ENCODE data around the gene SPRR1A.

Gene SPRR1A

GRCh38 chr1:152960452-152961044 lies 23.3 kb upstream of the SPRR1A start:
- H2AFZ ChIP-seq (ENCODE audit: low read depth, low read length): no peak overlapping the region
- no peak overlapping the region for H3K9ac ChIP-seq (ENCODE audit: low read length)
- no peaks in the 10 kb centered on the region for H3K36me3 ChIP-seq (ENCODE audit: control insufficient read depth in 1 of 2, insufficient read depth in 2 of 2, low read depth in 1 of 2, low read length in 2 of 2)
- H3K4me2 ChIP-seq (ENCODE audit: low read length, poor library complexity, severe bottlenecking): no peak overlapping the region
- H3K23ac ChIP-seq (ENCODE audit: low read length in 2 of 2): no peak overlapping the region
- no peak for DNase-seq
- H4K8ac ChIP-seq (ENCODE audit: low read length): no peak overlapping the region
- no peaks in the 10 kb centered on the region for H3K27me3 ChIP-seq (ENCODE audit: control insufficient read depth in 1 of 2, insufficient read depth in 1 of 2, low read length in 2 of 2)
- 70% methylated on average over 6 of the region's 10 CpGs for WGBS
- no peak overlapping the region for H3K18ac ChIP-seq (ENCODE audit: low read depth in 1 of 2, low read length in 2 of 2)
- H3K4ac ChIP-seq (ENCODE audit: low read depth in 1 of 2, low read length in 2 of 2): no peak overlapping the region
- H4K91ac ChIP-seq (ENCODE audit: low read length): no peak overlapping the region
- no peak overlapping the region for H2AK5ac ChIP-seq (ENCODE audit: low read length, severe bottlenecking)
- H3K9me3 ChIP-seq (ENCODE audit: control insufficient read depth, low read length): no peaks in the 10 kb centered on the region
- H3K4me3 ChIP-seq (ENCODE audit: insufficient read depth in 1 of 2, low read depth in 1 of 2, low read length in 2 of 2): no peak overlapping the region
- H3K4me1 ChIP-seq (ENCODE audit: control insufficient read depth, insufficient read depth, low read depth, low read length): no peaks in the 10 kb centered on the region
- no peak overlapping the region for H3K14ac ChIP-seq (ENCODE audit: low read length in 2 of 2)
- no peak overlapping the region for H2BK12ac ChIP-seq (ENCODE audit: low read length in 2 of 2)
- H3K27ac ChIP-seq (ENCODE audit: low read length, poor library complexity, severe bottlenecking): no peak overlapping the region
- no peaks in the 10 kb centered on the region for H3K79me1 ChIP-seq (replicated peaks; ENCODE audit: low read length, poor library complexity, severe bottlenecking)
- no peak overlapping the region for H2BK15ac ChIP-seq (ENCODE audit: low read depth, poor library complexity, severe bottlenecking)
- H2BK120ac ChIP-seq (ENCODE audit: low read depth, low read length): no peak overlapping the region
- H2BK5ac ChIP-seq (ENCODE audit: low read depth, low read length, poor library complexity, severe bottlenecking): no peak overlapping the region

GRCh38 chr1:152961226-152961891 lies 22.5 kb upstream of the SPRR1A start:
- H3K4me1 ChIP-seq (ENCODE audit: control insufficient read depth, insufficient read depth, low read depth, low read length): no peaks in the 10 kb centered on the region
- no peak overlapping the region for H2AK5ac ChIP-seq (ENCODE audit: low read length, severe bottlenecking)
- no peak for DNase-seq
- no peak overlapping the region for H3K4me2 ChIP-seq (ENCODE audit: low read length, poor library complexity, severe bottlenecking)
- no peak overlapping the region for H3K23ac ChIP-seq (ENCODE audit: low read length in 2 of 2)
- no peaks in the 10 kb centered on the region for H3K27me3 ChIP-seq (ENCODE audit: control insufficient read depth in 1 of 2, insufficient read depth in 1 of 2, low read length in 2 of 2)
- WGBS: 80% methylated on average over 7 of the region's 7 CpGs
- H3K9me3 ChIP-seq (ENCODE audit: control insufficient read depth, low read length): no peaks in the 10 kb centered on the region
- H3K36me3 ChIP-seq (ENCODE audit: control insufficient read depth in 1 of 2, insufficient read depth in 2 of 2, low read depth in 1 of 2, low read length in 2 of 2): no peaks in the 10 kb centered on the region
- no peak overlapping the region for H3K4me3 ChIP-seq (ENCODE audit: insufficient read depth in 1 of 2, low read depth in 1 of 2, low read length in 2 of 2)
- H3K18ac ChIP-seq (ENCODE audit: low read depth in 1 of 2, low read length in 2 of 2): no peak overlapping the region
- H2BK12ac ChIP-seq (ENCODE audit: low read length in 2 of 2): no peak overlapping the region
- H2AFZ ChIP-seq (ENCODE audit: low read depth, low read length): no peak overlapping the region
- no peak overlapping the region for H3K9ac ChIP-seq (ENCODE audit: low read length)
- no peak overlapping the region for H4K8ac ChIP-seq (ENCODE audit: low read length)
- H3K4ac ChIP-seq (ENCODE audit: low read depth in 1 of 2, low read length in 2 of 2): no peak overlapping the region
- H3K79me1 ChIP-seq (replicated peaks; ENCODE audit: low read length, poor library complexity, severe bottlenecking): no peaks in the 10 kb centered on the region
- no peak overlapping the region for H4K91ac ChIP-seq (ENCODE audit: low read length)
- H2BK5ac ChIP-seq (ENCODE audit: low read depth, low read length, poor library complexity, severe bottlenecking): no peak overlapping the region
- H3K27ac ChIP-seq (ENCODE audit: low read length, poor library complexity, severe bottlenecking): no peak overlapping the region
- H2BK120ac ChIP-seq (ENCODE audit: low read depth, low read length): no peak overlapping the region
- no peak overlapping the region for H2BK15ac ChIP-seq (ENCODE audit: low read depth, poor library complexity, severe bottlenecking)
- H3K14ac ChIP-seq (ENCODE audit: low read length in 2 of 2): no peak overlapping the region

- no peaks in the 10 kb centered on the region for H3K36me3 ChIP-seq (ENCODE audit: control insufficient read depth in 1 of 2, insufficient read depth in 2 of 2, low read depth in 1 of 2, low read length in 2 of 2)
- DNase-seq: no peak
- WGBS: 40% methylated on average over 2 of the region's 2 CpGs
These were observed 20.9 kb upstream of the SPRR1A start for GRCh38 chr1:152962876-152963415.

GRCh38 chr1:152964536-152964935 lies 19.3 kb upstream of the SPRR1A start:
- no peak overlapping the region for H4K8ac ChIP-seq (ENCODE audit: low read length)
- no peak overlapping the region for H4K91ac ChIP-seq (ENCODE audit: low read length)
- H3K9ac ChIP-seq (ENCODE audit: low read length): no peak overlapping the region
- H3K14ac ChIP-seq (ENCODE audit: low read length in 2 of 2): no peak overlapping the region
- no peaks in the 10 kb centered on the region for H3K79me1 ChIP-seq (replicated peaks; ENCODE audit: low read length, poor library complexity, severe bottlenecking)
- no peak overlapping the region for H2BK120ac ChIP-seq (ENCODE audit: low read depth, low read length)
- WGBS: 23% methylated on average over 1 of the region's 1 CpG
- DNase-seq: no peak
- H3K4ac ChIP-seq (ENCODE audit: low read depth in 1 of 2, low read length in 2 of 2): no peak overlapping the region
- no peak overlapping the region for H3K27ac ChIP-seq (ENCODE audit: low read length, poor library complexity, severe bottlenecking)
- H3K4me2 ChIP-seq (ENCODE audit: low read length, poor library complexity, severe bottlenecking): no peak overlapping the region
- no peak overlapping the region for H2BK5ac ChIP-seq (ENCODE audit: low read depth, low read length, poor library complexity, severe bottlenecking)
- no peaks in the 10 kb centered on the region for H3K4me1 ChIP-seq (ENCODE audit: control insufficient read depth, insufficient read depth, low read depth, low read length)
- H2BK12ac ChIP-seq (ENCODE audit: low read length in 2 of 2): no peak overlapping the region
- no peaks in the 10 kb centered on the region for H3K27me3 ChIP-seq (ENCODE audit: control insufficient read depth in 1 of 2, insufficient read depth in 1 of 2, low read length in 2 of 2)
- no peak overlapping the region for H3K23ac ChIP-seq (ENCODE audit: low read length in 2 of 2)
- no peak overlapping the region for H3K4me3 ChIP-seq (ENCODE audit: insufficient read depth in 1 of 2, low read depth in 1 of 2, low read length in 2 of 2)
- H3K9me3 ChIP-seq (ENCODE audit: control insufficient read depth, low read length): no peaks in the 10 kb centered on the region
- H3K18ac ChIP-seq (ENCODE audit: low read depth in 1 of 2, low read length in 2 of 2): no peak overlapping the region
- H3K36me3 ChIP-seq (ENCODE audit: control insufficient read depth in 1 of 2, insufficient read depth in 2 of 2, low read depth in 1 of 2, low read length in 2 of 2): no peaks in the 10 kb centered on the region
- H2BK15ac ChIP-seq (ENCODE audit: low read depth, poor library complexity, severe bottlenecking): no peak overlapping the region
- no peak overlapping the region for H2AFZ ChIP-seq (ENCODE audit: low read depth, low read length)
- H2AK5ac ChIP-seq (ENCODE audit: low read length, severe bottlenecking): no peak overlapping the region

More at GRCh38 chr1:152962876-152963415, 20.9 kb upstream of the SPRR1A start:
- Histone ChIP-seq H4K8ac (ENCODE audit: low read length) (no peak overlapping the region), H3K27ac (ENCODE audit: low read length, poor library complexity, severe bottlenecking) (no peak overlapping the region), H3K18ac (ENCODE audit: low read depth in 1 of 2, low read length in 2 of 2) (no peak overlapping the region), H3K4me2 (ENCODE audit: low read length, poor library complexity, severe bottlenecking) (no peak overlapping the region), H3K27me3 (ENCODE audit: control insufficient read depth in 1 of 2, insufficient read depth in 1 of 2, low read length in 2 of 2) (no peaks in the 10 kb centered on the region), H3K4me1 (ENCODE audit: control insufficient read depth, insufficient read depth, low read depth, low read length) (no peaks in the 10 kb centered on the region), H3K14ac (ENCODE audit: low read length in 2 of 2) (no peak overlapping the region), H4K91ac (ENCODE audit: low read length) (no peak overlapping the region), H3K4me3 (ENCODE audit: insufficient read depth in 1 of 2, low read depth in 1 of 2, low read length in 2 of 2) (no peak overlapping the region), H2AFZ (ENCODE audit: low read depth, low read length) (no peak overlapping the region), H2AK5ac (ENCODE audit: low read length, severe bottlenecking) (no peak overlapping the region), H3K9ac (ENCODE audit: low read length) (no peak overlapping the region), H3K79me1 (replicated peaks; ENCODE audit: low read length, poor library complexity, severe bottlenecking) (no peaks in the 10 kb centered on the region), H2BK15ac (ENCODE audit: low read depth, poor library complexity, severe bottlenecking) (no peak overlapping the region), H3K4ac (ENCODE audit: low read depth in 1 of 2, low read length in 2 of 2) (no peak overlapping the region), H2BK120ac (ENCODE audit: low read depth, low read length) (no peak overlapping the region), H3K9me3 (ENCODE audit: control insufficient read depth, low read length) (no peaks in the 10 kb centered on the region), H2BK5ac (ENCODE audit: low read depth, low read length, poor library complexity, severe bottlenecking) (no peak overlapping the region), H2BK12ac (ENCODE audit: low read length in 2 of 2) (no peak overlapping the region), H3K23ac (ENCODE audit: low read length in 2 of 2) (no peak overlapping the region)
